B cell (primary cell): ENCODE data around the gene QRSL1. TPM values are rescaled to one million over a fixed set of nuclear protein-coding genes. Genes with fewer than 3 reads are reported as not detected.

ENCODE experiments used
- ATAC-seq: fragments of 200-7000 bp; cut with Tn5 transposase; one replicate; pipeline ENCODE4 v1.10.0; 2021; ENCODE audit warnings: low read depth, mild to moderate bottlenecking, moderate number of reproducible peaks, moderate library complexity
- CTCF ChIA-PET: fragments of 350-600 bp; sonication (Branson Sonifier 250); formaldehyde crosslinking; loops from one replicate; lab custom pipeline; 2021; ENCODE audit warnings: antibody characterized with exemption, inconsistent platforms; lab: Charles Lee
- POLR2A ChIA-PET: fragments of 350-600 bp; sonication (Branson Sonifier 250); formaldehyde crosslinking; loops from one replicate; lab custom pipeline; 2021; ENCODE audit warnings: antibody characterized with exemption; lab: Charles Lee
- DNase-seq: peaks from one replicate; pipeline ENCODE4 v3.0.0; 2013
- H2AFZ ChIP-seq: 2 replicates; pipeline ENCODE4 v1.6.1; 2012; ENCODE audit warnings: mild to moderate bottlenecking, low read depth, low read length; ENCODE audit not compliant: insufficient read depth, poor library complexity, severe bottlenecking
- H3K27ac ChIP-seq, 2 donors: 1 replicate in 1 of 2; 2 replicates in 1 of 2; pipeline ENCODE4 v1.5.1; 2012 to 2013; ENCODE audit warnings: low read length in 2 of 2, mild to moderate bottlenecking in 2 of 2, moderate library complexity in 1 of 2
- H3K27me3 ChIP-seq, 4 experiments: fragments of 200-600 bp in 1 of 4; sonication (generic) in 1 of 4; replicated peaks in 1 of 4; 1 replicate in 2 of 4; 2 replicates in 2 of 4; pipeline versions ENCODE4 v1.6.1 to v1.7.0; 2013 to 2016; ENCODE audit warnings: low read length in 3 of 4, mild to moderate bottlenecking in 2 of 4, mixed read lengths in 1 of 4, moderate library complexity in 1 of 4; ENCODE audit not compliant: insufficient read depth in 4 of 4, control insufficient read depth in 3 of 4; ENCODE audit errors: control extremely low read depth in 1 of 4
- H3K36me3 ChIP-seq, 2 experiments: replicated peaks in 1 of 2; 1 replicate in 1 of 2; 2 replicates in 1 of 2; pipeline versions ENCODE4 v1.6.1 to v1.7.1; 2013; ENCODE audit warnings: low read length in 1 of 2; ENCODE audit not compliant: insufficient read depth in 2 of 2, control insufficient read depth in 1 of 2; ENCODE audit errors: control extremely low read depth in 1 of 2, extremely low read depth in 1 of 2
- H3K4me1 ChIP-seq, 2 donors: fragments of 200-600 bp in 1 of 2; sonication (generic) in 1 of 2; 1 replicate in 1 of 2; 2 replicates in 1 of 2; pipeline versions ENCODE4 v1.5.1 to v1.6.1; 2013 to 2017; ENCODE audit warnings: low read length in 2 of 2; ENCODE audit not compliant: control insufficient read depth in 2 of 2, insufficient read depth in 2 of 2
- H3K4me2 ChIP-seq: replicated peaks from 2 replicates; pipeline ENCODE3; 2012; ENCODE audit warnings: mild to moderate bottlenecking, low read depth, low read length; ENCODE audit not compliant: poor library complexity, severe bottlenecking
- H3K4me3 ChIP-seq, 5 experiments: fragments of 200-600 bp in 1 of 5; sonication (generic) in 1 of 5; 1 replicate in 3 of 5; 2 replicates in 2 of 5; pipeline versions ENCODE4 v1.5.1 to v1.7.0; 2011 to 2016; ENCODE audit warnings: low read length in 4 of 5, mild to moderate bottlenecking in 4 of 5, low read depth in 2 of 5, control low read depth in 1 of 5, moderate library complexity in 1 of 5; ENCODE audit not compliant: insufficient read depth in 1 of 5; ENCODE audit errors: control extremely low read depth in 1 of 5, extremely low read depth in 1 of 5
- H3K79me2 ChIP-seq: fragments of 200-600 bp; sonication (generic); one replicate; pipeline ENCODE4 v1.6.0; 2016; ENCODE audit warnings: low read length; ENCODE audit not compliant: control insufficient read depth, insufficient read depth
- H3K9ac ChIP-seq: fragments of 200-600 bp; sonication (generic); 2 replicates; pipeline ENCODE4 v1.6.1; 2017; ENCODE audit warnings: mild to moderate bottlenecking, low read length, moderate library complexity
- H3K9me3 ChIP-seq, 3 donors: one replicate each; pipeline versions ENCODE4 v1.6.1 to v1.7.1; 2013; ENCODE audit warnings: low read length in 2 of 3; ENCODE audit not compliant: control insufficient read depth in 2 of 3, insufficient read depth in 1 of 3; ENCODE audit errors: control extremely low read depth in 1 of 3
- H4K20me1 ChIP-seq: 2 replicates; pipeline ENCODE4 v1.6.0; 2012; ENCODE audit warnings: mild to moderate bottlenecking, low read length; ENCODE audit not compliant: insufficient read depth, control insufficient read depth, poor library complexity, severe bottlenecking
- H3K27ac Mint-ChIP-seq: one replicate; pipeline ENCODE4 v1.8.0; 2021; ENCODE audit warnings: mixed read lengths
- H3K27me3 Mint-ChIP-seq: one replicate; pipeline ENCODE4 v1.8.0; 2021; ENCODE audit warnings: mixed read lengths
- H3K4me1 Mint-ChIP-seq: one replicate; pipeline ENCODE4 v1.8.0; 2021; ENCODE audit warnings: mixed read lengths
- H3K4me3 Mint-ChIP-seq: one replicate; pipeline ENCODE4 v1.8.0; 2021; ENCODE audit warnings: mixed read lengths
- H3K9me3 Mint-ChIP-seq: one replicate; pipeline ENCODE4 v1.8.0; 2022; ENCODE audit warnings: mixed read lengths; ENCODE audit not compliant: insufficient read depth
- EZH2 ChIP-seq: IDR thresholded peaks from 2 replicates; pipeline ENCODE4 v1.6.1; 2012; ENCODE audit warnings: borderline replicate concordance, low read depth, mild to moderate bottlenecking, moderate library complexity, low read length; ENCODE audit not compliant: insufficient read depth, poor library complexity, severe bottlenecking
- WGBS: methylation state at CpG from one replicate; pipeline ENCODE4 v1.1.5; 2013; ENCODE audit warnings: missing lambda C conversion rate; ENCODE audit not compliant: insufficient coverage; 5-methylcytosine and 5-hydroxymethylcytosine counted together
- intact Hi-C: fragments of 100-400 bp; cut with micrococcal nuclease; formaldehyde crosslinking; loops from one replicate; pipeline ENCODE4 v1.10.0; 2022
- polyA plus RNA-seq: library from polyadenylated mRNA; depleted of rRNA; stranded (reverse); fragments of >200 nt; gene quantifications from 2 replicates; pipeline ENCODE4 v1.2.3, GENCODE V29; 2012
- total RNA-seq, 2 donors: library from RNA; stranded (reverse); fragments of 120-200 nt in 1 of 2; gene quantifications; 1 replicate in 1 of 2; 2 replicates in 1 of 2; pipeline versions ENCODE4 v1.2.3 to v1.2.4, GENCODE V29; 2013 to 2022
- TF ChIP-seq, protein P1 (sequence below): fragments of 200-600 bp; IDR thresholded peaks from one replicate; pipeline ENCODE4 v1.8.0; 2022; ENCODE audit warnings: antibody characterized with exemption, mild to moderate bottlenecking

QRSL1 gene
- total and polyA plus RNA-seq, 2 donors (not counting 1 experiment from before 2014, with no cell fraction given) = 36.9 to 38.5 TPM

DNA sequence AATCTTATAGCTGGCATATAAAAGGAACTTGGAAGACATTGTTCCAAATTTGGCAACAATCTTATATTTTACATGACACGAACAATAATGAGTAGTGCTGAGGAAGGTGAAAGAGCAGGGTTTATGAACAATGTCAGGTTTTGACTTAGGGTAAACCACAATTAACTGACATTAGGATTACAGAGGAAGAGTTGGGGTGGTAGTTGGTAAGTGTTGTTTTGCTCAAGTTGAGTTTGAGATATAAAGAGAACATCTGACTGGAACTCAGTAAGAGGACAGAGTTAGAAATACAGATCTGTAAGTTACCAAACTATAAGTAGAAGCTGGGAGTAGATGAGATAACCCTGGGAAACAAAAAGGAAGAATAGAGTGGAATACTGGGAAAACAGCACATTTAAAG, 15.2 kb upstream of the QRSL1 start:
- Histone ChIP-seq H3K4me2 (peak overlapping the region; percentile 19), H3K4me3 (no peak overlapping the region), H3K79me2 (peaks cover 9% of the 10 kb centered on the region), H4K20me1 (no peaks in the 10 kb centered on the region), H3K27ac (peak overlapping the region; percentile 27 to 53), H3K4me1 (peaks cover 41 to 42% of the 10 kb centered on the region in 2 donors), H3K9me3 (no peaks in the 10 kb centered on the region), H2AFZ (peak overlapping the region; percentile 29), H3K27me3 (no peaks in the 10 kb centered on the region), H3K9ac (peak overlapping the region; percentile 5), H3K36me3 (peaks cover 1 to 8% of the 10 kb centered on the region in 2 experiments)
- no peak for TF ChIP-seq EZH2
- TF ChIP-seq, protein P1, sequence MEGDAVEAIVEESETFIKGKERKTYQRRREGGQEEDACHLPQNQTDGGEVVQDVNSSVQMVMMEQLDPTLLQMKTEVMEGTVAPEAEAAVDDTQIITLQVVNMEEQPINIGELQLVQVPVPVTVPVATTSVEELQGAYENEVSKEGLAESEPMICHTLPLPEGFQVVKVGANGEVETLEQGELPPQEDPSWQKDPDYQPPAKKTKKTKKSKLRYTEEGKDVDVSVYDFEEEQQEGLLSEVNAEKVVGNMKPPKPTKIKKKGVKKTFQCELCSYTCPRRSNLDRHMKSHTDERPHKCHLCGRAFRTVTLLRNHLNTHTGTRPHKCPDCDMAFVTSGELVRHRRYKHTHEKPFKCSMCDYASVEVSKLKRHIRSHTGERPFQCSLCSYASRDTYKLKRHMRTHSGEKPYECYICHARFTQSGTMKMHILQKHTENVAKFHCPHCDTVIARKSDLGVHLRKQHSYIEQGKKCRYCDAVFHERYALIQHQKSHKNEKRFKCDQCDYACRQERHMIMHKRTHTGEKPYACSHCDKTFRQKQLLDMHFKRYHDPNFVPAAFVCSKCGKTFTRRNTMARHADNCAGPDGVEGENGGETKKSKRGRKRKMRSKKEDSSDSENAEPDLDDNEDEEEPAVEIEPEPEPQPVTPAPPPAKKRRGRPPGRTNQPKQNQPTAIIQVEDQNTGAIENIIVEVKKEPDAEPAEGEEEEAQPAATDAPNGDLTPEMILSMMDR = no peak
- POLR2A ChIA-PET = interaction anchor here (0.5 to 0.7 kb wide), 2 partner anchors 231 to 1341 kb away, joined by 3 read pairs; no protein-coding TSS in a partner anchor
- Mint-ChIP-seq H3K4me3 (peak overlapping the region; percentile 24), H3K4me1 (peaks cover 60% of the 10 kb centered on the region), H3K9me3 (no peaks in the 10 kb centered on the region), H3K27ac (peak overlapping the region; percentile 83), H3K27me3 (no peaks in the 10 kb centered on the region)
- DNase-seq (no peak), ATAC-seq (no peak)
- CTCF ChIA-PET = interaction anchor here (0.9 to 9.1 kb wide), 7 partner anchors 35 to 366 kb away, joined by 3 to 229 read pairs (median 3); no protein-coding TSS in a partner anchor
- intact Hi-C loops = no loop called here
- WGBS = no CpG with 5 or more reads among the region's 1 CpG

DNA sequence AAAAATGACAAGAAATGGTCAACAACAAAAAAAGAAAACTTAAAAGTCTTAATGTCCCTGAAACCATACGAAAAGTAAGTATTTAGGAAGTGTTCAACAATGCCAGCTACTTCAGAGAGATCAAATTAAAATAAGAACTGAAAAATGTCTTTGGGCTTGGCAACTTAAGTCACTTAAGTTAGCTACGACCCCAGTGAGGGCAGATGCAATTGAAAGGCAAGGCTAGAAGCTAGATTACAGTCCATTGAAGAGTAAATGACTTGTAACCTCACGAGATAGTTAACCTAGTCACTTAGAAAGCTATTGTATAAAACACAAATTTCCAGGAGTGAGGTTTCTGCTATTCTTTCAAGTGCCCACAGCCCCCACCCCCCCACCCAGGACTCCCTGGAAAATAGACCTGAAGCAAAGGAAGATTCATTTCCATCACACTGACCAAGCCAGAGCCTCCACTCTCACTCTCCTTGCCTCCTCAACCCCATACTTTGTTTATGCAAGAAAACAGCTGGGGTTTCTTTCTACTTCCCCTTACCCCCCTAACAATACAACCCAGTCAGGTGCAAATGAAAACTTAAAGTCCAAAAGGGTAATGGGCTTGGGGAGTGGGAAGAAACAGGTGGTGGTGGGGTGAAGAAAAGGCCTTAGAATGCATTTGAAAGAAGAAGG, 14.7 kb upstream of the QRSL1 start:
- peak overlapping the region; percentile 27 to 53 for H3K27ac ChIP-seq
- WGBS = 10% methylated on average over 2 of the region's 3 CpGs
- H3K4me3 ChIP-seq = no peak overlapping the region
- H3K79me2 ChIP-seq = peaks cover 7% of the 10 kb centered on the region
- ATAC-seq = peak; percentile 45
- peak overlapping the region; percentile 29 for H2AFZ ChIP-seq
- no peaks in the 10 kb centered on the region for H4K20me1 ChIP-seq
- peaks cover 1 to 8% of the 10 kb centered on the region in 2 experiments for H3K36me3 ChIP-seq
- CTCF ChIA-PET = interaction anchor here (0.9 to 9.1 kb wide), 7 partner anchors 34 to 365 kb away, joined by 3 to 229 read pairs (median 3); no protein-coding TSS in a partner anchor
- intact Hi-C loops = no loop called here
- no peaks in the 10 kb centered on the region for H3K9me3 Mint-ChIP-seq
- POLR2A ChIA-PET = interaction anchor here (0.5 to 0.7 kb wide), 2 partner anchors 231 to 1341 kb away, joined by 3 read pairs; no protein-coding TSS in a partner anchor
- H3K27me3 Mint-ChIP-seq = no peaks in the 10 kb centered on the region
- peak overlapping the region; percentile 57 for H3K4me3 Mint-ChIP-seq
- peak overlapping the region; percentile 5 for H3K9ac ChIP-seq
- H3K4me1 ChIP-seq = peaks cover 35 to 36% of the 10 kb centered on the region in 2 donors
- H3K27me3 ChIP-seq = no peaks in the 10 kb centered on the region
- TF ChIP-seq EZH2 = no peak
- TF ChIP-seq, protein P1 = no peak
- DNase-seq = no peak
- H3K4me2 ChIP-seq = peak overlapping the region; percentile 19
- no peaks in the 10 kb centered on the region for H3K9me3 ChIP-seq
- peak overlapping the region; percentile 83 for H3K27ac Mint-ChIP-seq
- peaks cover 56% of the 10 kb centered on the region for H3K4me1 Mint-ChIP-seq
